ENCODE data around the gene DENND11. TPM values are rescaled to one million over a fixed set of nuclear protein-coding genes. Genes with fewer than 3 reads are reported as not detected.

DENND11 gene
- total and polyA plus RNA-seq, 2 donors from 2014 or later, result 6.1 to 22.6 TPM

DNA sequence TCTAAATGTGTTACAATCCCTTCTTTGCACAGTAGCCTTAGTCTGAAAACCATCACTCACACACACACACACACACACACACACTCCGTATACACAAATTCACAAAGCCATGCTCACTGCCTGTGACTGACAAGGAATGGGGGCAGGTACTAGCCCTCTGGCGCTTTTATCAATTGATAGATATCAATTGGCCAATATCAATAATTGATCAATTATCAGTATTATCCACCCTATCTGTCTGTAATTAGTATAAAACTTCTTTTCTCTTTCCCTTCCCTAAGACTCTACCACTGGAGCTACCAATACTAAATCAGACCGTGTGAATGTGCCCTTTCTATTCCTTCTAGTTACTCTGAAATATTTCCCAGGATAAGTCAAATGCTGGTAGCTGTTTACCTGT, 2.1 kb downstream of the DENND11 start:
- no peak overlapping the region for H3K9ac ChIP-seq (ENCODE audit: low read length in 3 of 3)
- H3K27ac ChIP-seq (ENCODE audit: low read depth in 2 of 2, low read length in 2 of 2), result no peak overlapping the region
- no peaks in the 10 kb centered on the region for H3K9me3 ChIP-seq (ENCODE audit: control insufficient read depth in 2 of 3, insufficient read depth in 1 of 3, low read length in 3 of 3)
- no peaks in the 10 kb centered on the region for H3K36me3 ChIP-seq (ENCODE audit: control insufficient read depth in 2 of 3, insufficient read depth in 3 of 3, low read length in 3 of 3)
- intact Hi-C loops (cut with DNase I), result no loop called here
- FAIRE-seq (no peak), DNase-seq (no peak)
- no peak overlapping the region for H3K4me3 ChIP-seq (ENCODE audit: low read length in 3 of 3)
- TF ChIP-seq, protein P1, sequence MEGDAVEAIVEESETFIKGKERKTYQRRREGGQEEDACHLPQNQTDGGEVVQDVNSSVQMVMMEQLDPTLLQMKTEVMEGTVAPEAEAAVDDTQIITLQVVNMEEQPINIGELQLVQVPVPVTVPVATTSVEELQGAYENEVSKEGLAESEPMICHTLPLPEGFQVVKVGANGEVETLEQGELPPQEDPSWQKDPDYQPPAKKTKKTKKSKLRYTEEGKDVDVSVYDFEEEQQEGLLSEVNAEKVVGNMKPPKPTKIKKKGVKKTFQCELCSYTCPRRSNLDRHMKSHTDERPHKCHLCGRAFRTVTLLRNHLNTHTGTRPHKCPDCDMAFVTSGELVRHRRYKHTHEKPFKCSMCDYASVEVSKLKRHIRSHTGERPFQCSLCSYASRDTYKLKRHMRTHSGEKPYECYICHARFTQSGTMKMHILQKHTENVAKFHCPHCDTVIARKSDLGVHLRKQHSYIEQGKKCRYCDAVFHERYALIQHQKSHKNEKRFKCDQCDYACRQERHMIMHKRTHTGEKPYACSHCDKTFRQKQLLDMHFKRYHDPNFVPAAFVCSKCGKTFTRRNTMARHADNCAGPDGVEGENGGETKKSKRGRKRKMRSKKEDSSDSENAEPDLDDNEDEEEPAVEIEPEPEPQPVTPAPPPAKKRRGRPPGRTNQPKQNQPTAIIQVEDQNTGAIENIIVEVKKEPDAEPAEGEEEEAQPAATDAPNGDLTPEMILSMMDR (IDR thresholded peaks at IDR 0.05; ENCODE audit: borderline replicate concordance, extremely low read depth, insufficient read depth), result no peak
- H3K4me1 ChIP-seq (ENCODE audit: control insufficient read depth in 2 of 3, insufficient read depth in 2 of 3, low read depth in 1 of 3, low read length in 3 of 3), result peaks cover 3 to 21% (median 18%) of the 10 kb centered on the region in 3 donors
- no peaks in the 10 kb centered on the region for H3K27me3 ChIP-seq (ENCODE audit: control insufficient read depth, insufficient read depth, low read length)

DNA sequence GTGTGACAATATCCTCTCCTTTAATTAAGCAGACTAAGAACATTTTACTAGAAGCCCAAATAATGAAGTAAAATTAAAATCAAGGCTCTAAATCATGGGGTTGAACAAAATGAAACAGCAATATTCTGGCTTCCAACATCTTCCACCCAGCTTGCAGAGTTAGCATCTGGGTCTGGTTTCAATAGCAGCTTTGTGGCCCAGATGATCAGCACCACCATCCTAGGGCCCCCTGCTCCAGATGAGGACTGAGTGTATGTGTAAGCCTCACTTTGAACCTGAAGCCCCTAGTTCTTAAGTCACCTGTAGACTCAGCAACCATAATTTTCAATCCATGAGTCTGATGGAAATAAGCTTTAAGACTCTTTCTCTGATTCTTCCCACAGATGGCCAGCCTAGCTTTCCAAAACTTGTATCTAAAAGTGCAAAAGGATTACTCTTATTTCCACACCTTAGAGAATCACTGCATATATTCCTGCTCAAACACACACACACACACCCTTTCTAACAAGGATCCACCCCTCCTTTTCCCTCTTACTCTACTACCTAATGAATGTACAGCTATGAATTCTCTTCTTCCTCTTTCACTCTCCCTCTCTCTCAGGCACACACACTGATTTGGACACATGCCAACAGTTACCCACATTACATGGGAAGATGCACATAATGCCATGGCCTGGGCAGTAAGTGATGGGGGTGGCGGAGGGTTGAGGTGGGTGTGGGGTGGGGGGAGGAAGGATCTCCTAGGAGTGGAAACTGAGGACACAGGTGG, 3.5 kb downstream of the DENND11 start:
- TF ChIP-seq, protein P1 (IDR thresholded peaks at IDR 0.05; ENCODE audit: borderline replicate concordance, extremely low read depth, insufficient read depth), result no peak
- Histone ChIP-seq H3K4me3 (ENCODE audit: low read length in 3 of 3) (no peak overlapping the region), H3K27me3 (ENCODE audit: control insufficient read depth, insufficient read depth, low read length) (no peaks in the 10 kb centered on the region), H3K9me3 (ENCODE audit: control insufficient read depth in 2 of 3, insufficient read depth in 1 of 3, low read length in 3 of 3) (no peaks in the 10 kb centered on the region), H3K9ac (ENCODE audit: low read length in 3 of 3) (no peak overlapping the region), H3K27ac (ENCODE audit: low read depth in 2 of 2, low read length in 2 of 2) (no peak overlapping the region), H3K4me1 (ENCODE audit: control insufficient read depth in 2 of 3, insufficient read depth in 2 of 3, low read depth in 1 of 3, low read length in 3 of 3) (peaks cover 3 to 24% (median 18%) of the 10 kb centered on the region in 3 donors), H3K36me3 (ENCODE audit: control insufficient read depth in 2 of 3, insufficient read depth in 3 of 3, low read length in 3 of 3) (no peaks in the 10 kb centered on the region)
- DNase-seq, result no peak
- intact Hi-C loops (cut with DNase I), result no loop called here
- FAIRE-seq, result no peak

DNA sequence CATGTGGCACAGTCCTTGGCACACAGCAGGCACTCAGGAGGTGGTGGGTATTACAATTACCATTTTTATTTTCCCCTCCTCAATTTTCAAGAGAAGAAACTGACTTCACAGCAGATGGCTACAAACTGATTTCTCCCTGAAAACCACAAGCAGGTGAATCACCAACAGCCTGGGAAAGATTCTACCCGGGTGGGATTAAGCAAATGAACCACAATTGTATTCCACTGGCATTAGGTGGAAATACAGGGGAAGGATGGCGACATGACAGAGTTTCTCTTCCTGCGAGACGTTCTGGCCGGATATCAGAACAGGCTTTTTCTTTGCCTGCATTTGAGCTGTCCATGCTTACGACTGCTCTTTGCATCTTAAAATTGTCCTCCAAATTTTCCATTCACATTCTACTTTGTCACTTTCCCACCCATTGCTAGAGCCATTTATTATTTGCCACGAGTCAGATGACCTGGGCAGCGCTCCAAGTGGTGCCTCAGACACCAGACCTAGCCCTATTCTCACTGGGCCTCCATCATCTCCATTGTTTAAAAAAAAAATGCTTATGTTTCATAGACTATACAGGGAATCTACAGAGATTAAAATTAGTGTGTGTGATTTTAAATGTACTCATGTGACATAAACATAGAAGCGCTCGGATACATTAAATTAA, 4.6 kb downstream of the DENND11 start:
- no peaks in the 10 kb centered on the region for H3K27me3 ChIP-seq (ENCODE audit: control insufficient read depth, insufficient read depth, low read length)
- TF ChIP-seq, protein P1 (IDR thresholded peaks at IDR 0.05; ENCODE audit: borderline replicate concordance, extremely low read depth, insufficient read depth), result no peak
- no peak for DNase-seq
- H3K9me3 ChIP-seq (ENCODE audit: control insufficient read depth in 2 of 3, insufficient read depth in 1 of 3, low read length in 3 of 3), result no peaks in the 10 kb centered on the region
- FAIRE-seq, result no peak
- H3K4me3 ChIP-seq (ENCODE audit: low read length in 3 of 3), result no peak overlapping the region
- no peak overlapping the region for H3K9ac ChIP-seq (ENCODE audit: low read length in 3 of 3)
- peaks cover 3 to 24% (median 15%) of the 10 kb centered on the region in 3 donors for H3K4me1 ChIP-seq (ENCODE audit: control insufficient read depth in 2 of 3, insufficient read depth in 2 of 3, low read depth in 1 of 3, low read length in 3 of 3)
- no peaks in the 10 kb centered on the region for H3K36me3 ChIP-seq (ENCODE audit: control insufficient read depth in 2 of 3, insufficient read depth in 3 of 3, low read length in 3 of 3)
- intact Hi-C loops (cut with DNase I), result no loop called here
- no peak overlapping the region for H3K27ac ChIP-seq (ENCODE audit: low read depth in 2 of 2, low read length in 2 of 2)
